ENCODE results near the gene SLC5A11. TPM values are rescaled to one million over a fixed set of nuclear protein-coding genes. Genes with fewer than 3 reads are reported as not detected.

SLC5A11 gene
- total and polyA plus RNA-seq, 2 experiments from 2014 or later, result 1.2 to 1.7 TPM

GRCh38 chr16:24847358-24847664, 1.5 kb downstream of the SLC5A11 start:
- no peak for TF ChIP-seq EZH2 (IDR thresholded peaks at IDR 0.05; ENCODE audit: borderline replicate concordance)
- TF ChIP-seq, protein P1, sequence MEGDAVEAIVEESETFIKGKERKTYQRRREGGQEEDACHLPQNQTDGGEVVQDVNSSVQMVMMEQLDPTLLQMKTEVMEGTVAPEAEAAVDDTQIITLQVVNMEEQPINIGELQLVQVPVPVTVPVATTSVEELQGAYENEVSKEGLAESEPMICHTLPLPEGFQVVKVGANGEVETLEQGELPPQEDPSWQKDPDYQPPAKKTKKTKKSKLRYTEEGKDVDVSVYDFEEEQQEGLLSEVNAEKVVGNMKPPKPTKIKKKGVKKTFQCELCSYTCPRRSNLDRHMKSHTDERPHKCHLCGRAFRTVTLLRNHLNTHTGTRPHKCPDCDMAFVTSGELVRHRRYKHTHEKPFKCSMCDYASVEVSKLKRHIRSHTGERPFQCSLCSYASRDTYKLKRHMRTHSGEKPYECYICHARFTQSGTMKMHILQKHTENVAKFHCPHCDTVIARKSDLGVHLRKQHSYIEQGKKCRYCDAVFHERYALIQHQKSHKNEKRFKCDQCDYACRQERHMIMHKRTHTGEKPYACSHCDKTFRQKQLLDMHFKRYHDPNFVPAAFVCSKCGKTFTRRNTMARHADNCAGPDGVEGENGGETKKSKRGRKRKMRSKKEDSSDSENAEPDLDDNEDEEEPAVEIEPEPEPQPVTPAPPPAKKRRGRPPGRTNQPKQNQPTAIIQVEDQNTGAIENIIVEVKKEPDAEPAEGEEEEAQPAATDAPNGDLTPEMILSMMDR (IDR thresholded peaks at IDR 0.05; ENCODE audit: poor library complexity), result no peak
- TF ChIP-seq EZH2phosphoT487 (IDR thresholded peaks at IDR 0.05; ENCODE audit: low read depth, severe bottlenecking, unreplicated experiment), result no peak
- Histone ChIP-seq H3K9me3 (ENCODE audit: low read depth) (no peaks in the 10 kb centered on the region), H3K27ac (peak overlapping the region; percentile 50), H3K9me2 (replicated peaks; ENCODE audit: insufficient read depth) (no peaks in the 10 kb centered on the region), H3K4me2 (peak overlapping the region; percentile 36), H3K79me2 (no peaks in the 10 kb centered on the region), H3K27me3 (no peaks in the 10 kb centered on the region), H2AFZ (no peak overlapping the region), H3K4me3 (no peak overlapping the region), H4K20me1 (ENCODE audit: insufficient read depth, poor library complexity, severe bottlenecking) (no peaks in the 10 kb centered on the region), H3K4me1 (ENCODE audit: insufficient read depth) (peaks cover 3% of the 10 kb centered on the region), H3K36me3 (replicated peaks; ENCODE audit: insufficient read depth, low read depth) (no peaks in the 10 kb centered on the region)
- DNase-seq (ENCODE audit: low spot score), result no peak
- WGBS (ENCODE audit: low lambda C conversion rate, missing lambda C conversion rate), result 85% methylated on average over 3 of the region's 3 CpGs

- Histone ChIP-seq H3K79me2 (no peaks in the 10 kb centered on the region), H3K36me3 (replicated peaks; ENCODE audit: insufficient read depth, low read depth) (no peaks in the 10 kb centered on the region), H3K4me2 (no peak overlapping the region), H3K4me1 (ENCODE audit: insufficient read depth) (peaks cover 3% of the 10 kb centered on the region), H3K9me3 (ENCODE audit: low read depth) (no peaks in the 10 kb centered on the region), H3K27ac (no peak overlapping the region), H3K4me3 (no peak overlapping the region), H4K20me1 (ENCODE audit: insufficient read depth, poor library complexity, severe bottlenecking) (no peaks in the 10 kb centered on the region), H3K9me2 (replicated peaks; ENCODE audit: insufficient read depth) (no peaks in the 10 kb centered on the region), H2AFZ (no peak overlapping the region), H3K27me3 (no peaks in the 10 kb centered on the region)
- TF ChIP-seq EZH2phosphoT487 (IDR thresholded peaks at IDR 0.05; ENCODE audit: low read depth, severe bottlenecking, unreplicated experiment) (no peak), EZH2 (IDR thresholded peaks at IDR 0.05; ENCODE audit: borderline replicate concordance) (no peak)
- TF ChIP-seq, protein P1 (IDR thresholded peaks at IDR 0.05; ENCODE audit: poor library complexity), result no peak
- DNase-seq (ENCODE audit: low spot score), result no peak
- WGBS (ENCODE audit: low lambda C conversion rate, missing lambda C conversion rate), result 75% methylated on average over 5 of the region's 5 CpGs
Measured at GRCh38 chr16:24848065-24848464, 2.3 kb downstream of the SLC5A11 start.

- no peaks in the 10 kb centered on the region for H3K79me2 ChIP-seq
- H3K27me3 ChIP-seq, result no peaks in the 10 kb centered on the region
- DNase-seq (ENCODE audit: low spot score), result no peak
- no peaks in the 10 kb centered on the region for H3K9me2 ChIP-seq (replicated peaks; ENCODE audit: insufficient read depth)
- H3K9me3 ChIP-seq (ENCODE audit: low read depth), result no peaks in the 10 kb centered on the region
- H4K20me1 ChIP-seq (ENCODE audit: insufficient read depth, poor library complexity, severe bottlenecking), result no peaks in the 10 kb centered on the region
- no peak overlapping the region for H3K4me2 ChIP-seq
- TF ChIP-seq EZH2phosphoT487 (IDR thresholded peaks at IDR 0.05; ENCODE audit: low read depth, severe bottlenecking, unreplicated experiment) (no peak), EZH2 (IDR thresholded peaks at IDR 0.05; ENCODE audit: borderline replicate concordance) (no peak)
- TF ChIP-seq, protein P1 (IDR thresholded peaks at IDR 0.05; ENCODE audit: poor library complexity), result no peak
- H3K4me1 ChIP-seq (ENCODE audit: insufficient read depth), result peaks cover 6% of the 10 kb centered on the region
- H3K36me3 ChIP-seq (replicated peaks; ENCODE audit: insufficient read depth, low read depth), result no peaks in the 10 kb centered on the region
- H3K4me3 ChIP-seq, result no peak overlapping the region
- WGBS (ENCODE audit: low lambda C conversion rate, missing lambda C conversion rate), result 96% methylated on average over 5 of the region's 5 CpGs
- H2AFZ ChIP-seq, result no peak overlapping the region
- no peak overlapping the region for H3K27ac ChIP-seq
Measured at GRCh38 chr16:24849641-24850040, 3.9 kb downstream of the SLC5A11 start.

Measured in hepatocyte (in vitro differentiated cells).